ENCODE results near the gene MAP1B. TPM values are rescaled to one million over a fixed set of nuclear protein-coding genes. Genes with fewer than 3 reads are reported as not detected.
A peak's percentile ranks its signal among the peaks of the same experiment; 100 is the strongest.
"Not testable (repeated sequence)": the region's sequence is repeated elsewhere in the genome, so short reads cannot be mapped to it uniquely, and the experiment has no call there.

MAP1B gene
- total RNA-seq, 1 donor from 2014 or later = 182 TPM

DNA sequence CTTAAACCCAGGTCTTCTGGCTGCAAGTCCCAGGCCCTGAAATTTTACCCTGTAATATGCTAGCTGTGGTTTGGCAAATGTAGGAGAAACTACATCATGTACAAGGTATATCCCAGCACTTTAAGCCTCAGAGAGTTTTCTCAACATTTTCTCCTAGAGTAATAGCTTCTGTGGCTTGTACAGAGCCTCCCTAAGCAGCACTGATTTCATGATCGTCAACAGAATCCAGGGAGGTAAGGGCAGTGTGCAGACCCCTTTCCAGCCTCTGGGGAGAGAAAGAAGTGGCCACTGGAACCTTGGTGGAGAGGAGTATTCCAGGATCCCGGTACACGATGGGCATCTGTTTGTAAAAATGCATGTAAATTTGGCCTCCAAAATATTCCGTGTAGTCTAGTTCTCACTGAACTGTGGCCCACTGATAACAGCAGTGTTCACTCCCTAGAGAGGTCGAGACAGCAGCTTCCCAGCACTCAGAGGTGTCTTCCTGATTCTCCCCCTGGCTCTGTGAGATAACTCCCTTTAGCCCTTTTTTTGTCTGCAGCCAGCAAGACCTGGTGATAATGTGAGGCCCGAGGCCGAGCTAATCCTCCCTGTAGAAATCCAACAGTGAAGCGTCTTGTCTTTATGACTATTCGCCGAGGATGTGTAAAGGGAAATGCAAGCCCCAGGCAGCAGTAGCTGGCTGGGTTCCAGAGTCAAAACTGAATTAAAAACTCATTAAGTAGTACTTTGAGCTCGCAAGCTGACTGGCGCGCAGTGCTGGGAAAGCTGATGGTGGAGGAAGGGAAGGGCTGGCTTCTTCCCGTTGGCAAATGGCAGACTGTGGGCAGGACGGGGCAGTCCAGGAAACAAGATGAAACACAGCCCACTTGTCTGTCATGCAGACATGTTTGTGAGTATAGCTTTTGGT, 59.0 kb downstream of the MAP1B start:
- DNase-seq = peak; percentile 87

DNA sequence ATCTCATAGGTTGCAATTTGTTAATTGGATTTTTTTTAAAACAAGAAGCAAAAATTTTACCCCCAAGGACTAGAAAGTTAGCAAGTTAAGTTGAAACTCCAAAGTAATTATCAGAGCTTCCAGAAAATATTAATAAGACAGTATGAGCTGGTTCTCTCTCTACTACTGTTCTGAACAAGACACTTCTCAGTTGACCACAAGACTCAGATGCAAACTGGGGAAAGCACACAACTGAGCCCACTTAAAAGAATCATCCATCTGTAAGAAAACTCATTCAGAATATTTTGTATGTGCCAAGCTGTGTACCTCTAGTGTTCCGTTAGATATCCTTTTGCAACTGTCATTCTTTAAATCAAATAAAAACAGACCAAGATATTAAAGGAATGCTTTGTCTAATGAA, 60.0 kb downstream of the MAP1B start:
- no peak for DNase-seq

DNA sequence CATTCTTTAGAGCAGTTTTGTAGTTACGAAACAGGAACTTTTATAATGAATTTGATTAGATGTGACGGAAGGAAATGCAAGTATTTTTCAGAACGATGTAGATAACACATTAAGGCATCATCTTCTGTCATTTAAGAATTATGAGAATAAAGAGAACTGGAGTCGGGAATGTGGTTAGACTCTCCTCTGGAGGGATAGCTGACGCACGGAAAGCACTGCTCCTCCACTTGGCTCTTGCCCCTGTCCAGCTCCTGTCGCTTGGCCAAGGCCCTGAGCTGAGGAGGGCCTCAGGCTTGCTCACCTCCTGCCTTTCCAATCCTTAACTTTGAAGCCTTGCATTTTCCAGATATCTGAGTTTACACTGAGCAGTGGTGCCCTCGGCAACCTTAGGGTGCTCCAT, 60.5 kb downstream of the MAP1B start:
- DNase-seq = no peak

DNA sequence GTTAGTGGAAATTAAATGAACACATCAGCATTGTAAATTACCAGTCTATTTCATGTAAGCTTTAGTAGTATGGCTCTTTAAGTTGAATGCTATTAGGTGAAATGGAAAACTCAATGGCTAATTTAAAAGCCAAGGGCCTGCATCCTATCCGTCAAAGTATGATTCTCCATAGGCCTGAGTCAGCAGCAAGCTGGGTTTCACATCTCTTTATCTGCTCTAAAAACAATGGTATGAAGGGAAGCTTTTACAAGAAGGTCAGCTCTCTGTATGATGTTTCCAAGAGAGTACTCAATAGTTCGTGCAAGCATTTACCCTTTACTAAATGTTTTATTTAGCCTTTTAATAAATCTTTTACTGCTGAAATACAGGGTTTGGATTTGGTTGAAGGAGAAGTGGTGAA, 62.8 kb downstream of the MAP1B start:
- no peak for DNase-seq

DNA sequence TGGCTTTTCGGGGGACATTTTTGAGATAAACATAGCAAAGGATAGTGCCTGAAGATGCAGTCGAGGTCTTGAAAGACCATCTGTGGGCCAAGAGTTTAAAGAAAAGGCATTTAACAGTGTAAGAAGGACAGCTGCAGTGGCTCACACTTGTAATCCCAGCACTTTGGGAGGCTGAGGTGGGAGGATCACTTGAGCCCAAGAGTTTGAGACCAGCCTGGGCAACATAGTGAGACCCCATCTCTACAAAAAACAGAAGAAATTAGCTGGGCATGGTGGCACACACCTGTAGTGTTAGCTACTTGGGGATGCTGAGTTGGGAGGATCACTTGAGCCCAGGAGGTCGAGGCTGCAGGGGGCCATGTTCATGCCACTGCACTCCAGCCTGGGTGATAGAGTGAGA, 63.9 kb downstream of the MAP1B start:
- DNase-seq = not testable (repeated sequence)

DNA sequence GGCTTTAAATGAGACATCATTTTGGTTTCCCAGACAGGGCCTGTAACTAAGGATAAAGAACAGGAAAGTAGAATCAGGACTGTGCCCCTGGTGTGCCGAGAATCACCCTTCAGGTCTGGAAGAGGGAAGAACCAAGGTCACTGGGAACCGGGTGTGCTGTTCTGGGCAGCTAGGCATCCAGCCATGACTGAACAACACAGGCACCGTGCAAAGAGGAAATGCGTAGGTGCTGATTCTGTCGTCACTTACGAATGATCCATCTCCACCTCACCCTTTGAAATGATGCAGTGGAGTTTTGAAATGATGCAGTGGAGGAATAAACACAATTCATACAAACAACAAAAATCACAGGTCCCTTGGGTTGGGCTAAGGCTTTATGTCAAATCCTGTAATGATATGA, 64.4 kb downstream of the MAP1B start:
- DNase-seq = no peak

DNA sequence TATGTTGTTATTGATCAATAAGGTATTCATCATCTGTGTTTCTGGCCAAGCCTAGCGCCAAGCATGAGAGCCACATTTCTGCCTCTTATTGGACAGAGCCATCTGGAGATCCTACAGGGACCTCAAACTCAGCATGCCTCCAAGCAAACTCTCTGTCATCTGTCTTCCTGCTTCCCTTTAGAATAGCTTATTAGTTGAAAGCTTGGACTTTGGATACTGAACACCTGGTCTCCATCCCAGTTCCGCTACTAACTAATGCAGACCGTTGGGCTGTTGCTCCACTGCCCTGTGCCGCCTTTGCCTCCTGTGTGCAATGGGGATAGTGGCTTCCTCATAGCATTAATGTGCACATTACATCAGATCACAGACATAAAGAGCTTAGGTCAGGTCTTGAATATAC, 65.5 kb downstream of the MAP1B start:
- DNase-seq = no peak

DNA sequence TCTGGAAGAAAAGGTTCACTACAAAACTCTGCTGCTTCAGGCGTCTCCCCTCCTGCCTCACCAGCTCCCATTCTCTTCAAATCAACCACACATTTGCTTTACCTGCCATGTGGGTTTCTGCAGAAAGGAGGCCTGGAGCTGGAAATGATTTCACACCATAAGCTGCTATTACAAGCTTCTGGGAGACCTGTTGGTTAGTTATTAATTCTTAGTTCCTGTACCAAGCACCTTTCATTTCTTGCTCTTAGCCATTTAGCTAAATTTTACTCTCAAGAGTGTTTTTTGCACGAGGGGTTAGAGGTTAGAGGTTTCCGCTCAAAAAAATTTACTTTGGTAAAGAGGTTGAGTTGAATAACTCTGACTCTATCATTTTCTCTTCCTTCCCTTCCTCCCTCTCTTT, 70.3 kb downstream of the MAP1B start:
- no peak for DNase-seq

DNA sequence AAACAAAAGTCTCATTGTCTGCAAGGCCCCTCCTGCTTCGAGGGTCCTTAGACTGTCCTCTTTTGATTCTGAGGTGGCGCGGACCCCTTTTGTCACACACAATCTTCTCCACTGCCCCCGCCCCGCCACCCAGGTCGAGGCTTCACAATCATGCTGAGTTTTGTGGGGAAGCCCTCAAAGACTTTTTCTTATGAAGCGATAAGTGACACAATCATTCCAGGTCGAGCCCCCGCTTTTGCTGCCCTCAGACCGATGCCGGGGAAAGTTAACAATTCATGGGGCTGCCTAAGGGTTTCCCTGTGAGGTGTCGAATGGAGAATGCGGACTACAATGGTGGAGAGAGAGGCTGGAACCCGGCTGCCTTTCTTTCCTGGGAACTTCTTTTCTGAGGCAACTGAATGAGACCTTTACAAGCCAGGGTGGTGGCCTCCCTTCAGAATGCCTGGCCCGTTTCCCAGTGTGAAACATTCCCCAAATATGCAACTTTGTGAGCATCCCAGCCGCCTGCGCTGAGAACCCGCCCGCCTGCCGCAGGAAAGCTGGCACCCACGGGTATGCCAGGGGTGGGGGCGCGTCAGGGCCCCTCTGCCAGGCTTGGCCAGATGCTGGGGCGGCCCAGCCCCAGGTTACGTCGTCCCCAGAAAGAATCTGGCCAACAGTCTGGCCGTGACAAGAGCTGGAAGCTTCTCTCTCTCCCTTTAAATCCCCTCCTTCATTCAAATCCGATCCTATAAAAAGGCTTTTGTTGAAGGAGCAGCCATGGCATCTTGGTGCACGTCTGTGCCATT, 71.9 kb downstream of the MAP1B start:
- DNase-seq = peak; percentile 56

DNA sequence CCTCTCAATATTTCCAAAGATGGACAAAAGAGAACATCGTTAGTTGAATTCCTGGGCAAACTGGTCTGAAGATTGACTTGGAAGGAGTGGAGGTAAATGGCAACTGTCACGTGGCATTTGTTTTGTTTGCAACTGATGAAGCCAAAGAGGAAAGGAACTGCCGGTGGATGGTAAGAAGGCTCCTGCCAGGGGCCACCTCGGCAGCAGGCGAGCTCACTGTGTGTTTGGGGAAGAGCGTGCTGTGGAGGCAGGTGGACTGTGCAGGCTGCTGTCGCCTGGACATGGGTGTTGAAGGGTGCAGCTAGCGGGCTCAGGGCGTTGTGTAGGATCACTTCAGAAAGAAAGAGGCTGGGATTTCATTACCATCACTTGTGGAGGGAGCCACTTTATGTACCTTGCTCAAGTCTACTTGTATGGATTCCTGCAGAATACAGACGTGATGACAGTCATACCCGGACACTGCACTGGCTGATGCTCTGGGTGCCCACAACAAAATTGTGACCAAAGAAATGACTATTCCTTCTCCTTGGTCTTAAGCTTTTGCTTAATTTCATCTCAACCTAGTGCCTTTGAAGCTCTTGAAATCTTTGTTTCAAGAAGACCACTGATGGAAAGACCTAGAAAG, 72.7 kb downstream of the MAP1B start:
- DNase-seq = no peak

DNA sequence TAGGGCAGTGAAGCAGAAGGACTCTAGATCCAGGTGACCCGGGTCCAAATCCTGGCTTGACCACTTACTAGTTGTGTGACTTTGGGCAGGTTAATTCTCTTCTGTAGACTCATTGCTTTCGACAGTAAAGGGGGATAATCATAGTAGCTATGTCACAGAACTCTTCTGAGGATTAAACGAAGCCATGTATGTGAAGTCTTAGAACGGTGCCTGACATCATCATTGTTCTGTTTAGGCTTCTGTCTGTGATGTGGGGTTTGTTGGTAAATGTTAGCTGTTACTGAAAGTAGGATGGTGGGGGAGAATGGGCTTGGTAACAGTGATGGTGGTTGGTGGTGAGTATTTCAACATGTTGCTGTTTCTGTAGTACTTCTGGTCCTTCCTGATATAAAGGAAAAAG, 73.7 kb downstream of the MAP1B start:
- no peak for DNase-seq

DNA sequence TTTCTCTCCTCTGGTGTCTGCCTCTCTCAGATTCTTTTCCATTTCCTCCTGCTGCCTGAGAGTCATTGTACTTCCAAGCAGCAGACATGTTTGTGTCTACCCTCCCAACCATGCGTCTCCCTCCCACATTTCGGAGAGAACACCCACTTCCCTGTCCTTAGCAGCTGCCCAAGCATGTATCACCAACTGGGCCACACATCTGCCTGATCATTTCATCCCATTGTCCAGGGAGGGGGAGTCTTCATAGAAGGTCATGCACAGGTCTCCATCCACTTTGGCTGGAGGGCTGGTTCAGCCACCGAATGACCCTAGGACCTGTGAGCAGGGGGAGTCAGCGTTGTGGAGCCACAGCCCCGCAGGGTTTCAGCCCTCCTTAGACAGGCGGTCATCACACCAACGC, 75.4 kb downstream of the MAP1B start:
- no peak for DNase-seq

DNA sequence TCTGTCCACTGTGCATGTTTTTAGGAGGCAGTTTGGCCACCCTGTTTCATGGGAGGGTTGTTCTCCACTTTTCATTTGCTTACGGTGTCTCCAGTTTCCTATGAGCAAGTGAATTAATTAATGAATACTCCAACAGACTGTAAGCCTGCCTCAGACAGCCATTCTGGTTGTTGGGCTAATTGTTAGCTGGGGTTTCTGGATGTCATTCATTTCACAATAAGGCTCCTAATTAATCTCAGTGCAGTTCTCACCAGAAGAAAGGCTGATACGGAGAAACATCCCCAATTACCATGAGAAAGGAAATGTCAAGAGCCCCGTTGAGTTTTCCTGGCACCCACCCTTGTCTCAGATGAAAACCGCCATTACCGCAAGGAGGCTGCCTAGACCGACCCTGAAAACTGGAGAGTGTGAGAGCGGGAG, 75.8 kb downstream of the MAP1B start:
- DNase-seq = no peak

DNA sequence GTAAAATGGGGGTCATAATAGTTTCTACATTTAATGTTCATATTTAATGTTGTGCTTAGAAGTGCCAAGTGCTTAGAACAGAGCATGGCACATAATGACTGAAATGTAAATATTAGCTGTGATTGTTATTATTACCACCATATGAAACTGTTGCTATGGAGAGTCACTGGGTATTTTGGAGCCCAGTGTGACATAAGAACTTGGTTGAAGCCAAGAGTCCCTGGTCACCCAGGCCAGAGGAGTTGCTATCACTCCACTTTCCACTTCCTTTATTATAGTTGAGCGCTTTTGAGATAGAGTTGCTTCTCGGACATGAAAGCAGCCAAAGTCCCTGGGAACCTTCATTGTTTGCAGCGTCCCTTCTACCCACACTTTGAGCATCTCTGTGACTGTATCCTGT, 77.1 kb downstream of the MAP1B start:
- DNase-seq = no peak

DNA sequence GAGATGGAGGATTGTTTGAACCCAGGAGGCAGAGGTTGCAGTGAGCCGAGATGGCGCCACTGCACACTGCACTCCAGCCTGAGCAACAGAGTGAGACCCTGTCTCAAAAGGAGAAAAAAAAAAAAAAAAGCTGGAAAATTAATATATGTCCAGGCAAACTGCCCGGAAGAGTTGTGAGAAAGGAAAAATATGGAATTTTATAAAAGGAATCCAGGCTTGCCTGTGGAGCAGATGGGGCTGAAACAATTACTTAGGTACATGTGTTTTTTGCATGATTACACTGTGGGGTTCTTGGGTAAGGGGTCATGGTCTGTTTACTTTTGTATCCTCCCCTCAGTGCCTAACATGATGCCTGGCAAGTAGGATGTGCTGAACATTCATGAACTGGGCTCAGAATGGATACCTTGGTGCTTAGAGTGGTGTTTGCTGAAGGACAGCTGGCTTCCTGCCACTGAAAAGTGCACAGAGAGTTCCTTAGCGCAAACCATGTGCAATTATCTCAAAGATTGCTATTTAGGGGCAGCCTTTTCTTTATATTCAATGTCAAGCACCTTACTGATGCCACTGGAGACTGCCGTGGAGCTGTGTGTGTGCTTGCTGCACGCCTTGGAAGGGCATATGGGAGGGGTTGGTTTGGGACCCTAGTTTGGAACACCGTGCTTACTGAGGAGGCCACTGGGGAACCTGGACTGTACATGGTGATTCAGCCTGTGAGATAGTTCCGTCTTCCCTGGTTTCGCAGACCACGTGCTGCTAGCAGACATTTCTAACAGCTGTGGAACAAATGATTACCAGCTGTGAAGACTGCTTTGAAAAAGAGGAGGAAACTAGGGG, 78.4 kb downstream of the MAP1B start:
- no peak for DNase-seq

DNA sequence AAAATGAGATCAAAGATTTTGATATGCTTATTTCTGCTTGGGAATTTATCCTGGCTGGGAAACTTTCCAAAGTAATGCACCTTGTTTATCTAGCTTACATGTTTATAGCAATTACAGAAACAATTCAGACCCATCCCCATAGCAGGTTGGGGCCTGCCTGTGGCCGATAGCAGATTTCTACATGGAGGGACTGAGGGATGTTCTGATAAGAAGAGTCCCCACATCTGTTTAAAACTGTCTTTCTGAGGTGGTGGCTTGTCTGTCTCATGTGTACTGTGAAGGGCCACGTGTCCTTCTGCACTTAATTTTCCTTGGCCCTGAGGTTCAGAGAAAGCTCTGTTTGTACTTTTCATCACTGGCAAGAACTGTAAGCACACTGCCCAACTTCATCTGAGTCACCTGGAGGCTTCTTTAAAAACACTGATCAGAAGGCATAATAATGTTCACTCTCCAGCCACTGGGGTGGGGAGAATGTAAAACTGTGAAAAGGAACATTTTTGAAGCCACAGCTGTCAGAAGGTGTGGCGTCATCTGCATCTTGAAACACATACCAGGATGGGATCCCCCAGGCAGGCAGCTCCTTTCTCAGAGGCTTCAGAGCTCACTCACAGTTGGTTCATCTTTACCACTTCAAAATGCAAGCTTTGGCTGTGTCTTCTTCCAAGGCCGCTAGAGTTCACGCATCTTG, 80.3 kb downstream of the MAP1B start:
- no peak for DNase-seq

DNA sequence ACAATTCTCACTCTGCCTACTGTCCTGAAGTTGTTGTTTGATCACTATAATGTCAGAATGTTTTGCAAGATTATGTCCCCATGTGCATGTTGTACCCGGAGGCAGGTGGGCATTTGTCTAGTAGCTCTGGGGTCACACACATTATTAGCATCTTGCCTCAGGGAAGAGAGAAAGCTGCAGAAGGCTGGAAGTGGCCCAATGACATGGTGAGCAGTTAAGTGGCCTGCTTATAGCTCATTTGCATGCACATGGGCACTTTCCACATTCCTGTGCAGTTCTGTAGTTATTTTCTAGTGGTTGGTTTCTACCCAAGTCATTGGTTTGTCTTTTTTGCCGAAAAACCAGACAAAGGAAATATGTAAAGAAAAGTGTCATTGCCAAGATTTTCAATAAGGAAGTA, 80.9 kb downstream of the MAP1B start:
- DNase-seq = no peak

DNA sequence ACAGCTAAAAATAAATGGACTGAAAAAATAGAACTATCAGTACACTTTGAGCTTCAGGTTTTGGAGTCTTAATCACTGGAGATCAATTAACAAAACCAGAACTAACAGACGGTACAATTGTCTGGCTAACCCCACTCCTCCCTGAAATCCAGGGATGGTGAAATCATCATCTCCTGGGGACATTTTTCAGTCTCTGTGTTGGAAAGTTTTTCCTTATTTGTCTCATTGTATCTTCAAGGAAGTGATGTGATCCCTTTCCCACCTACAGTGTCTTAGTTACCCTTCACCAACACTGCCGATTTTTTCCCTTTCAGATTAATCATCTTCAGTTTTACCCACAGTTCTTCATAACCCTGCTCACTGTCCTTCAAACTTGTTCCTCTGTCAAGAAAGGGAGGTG, 81.9 kb downstream of the MAP1B start:
- peak; percentile 18 for DNase-seq

DNA sequence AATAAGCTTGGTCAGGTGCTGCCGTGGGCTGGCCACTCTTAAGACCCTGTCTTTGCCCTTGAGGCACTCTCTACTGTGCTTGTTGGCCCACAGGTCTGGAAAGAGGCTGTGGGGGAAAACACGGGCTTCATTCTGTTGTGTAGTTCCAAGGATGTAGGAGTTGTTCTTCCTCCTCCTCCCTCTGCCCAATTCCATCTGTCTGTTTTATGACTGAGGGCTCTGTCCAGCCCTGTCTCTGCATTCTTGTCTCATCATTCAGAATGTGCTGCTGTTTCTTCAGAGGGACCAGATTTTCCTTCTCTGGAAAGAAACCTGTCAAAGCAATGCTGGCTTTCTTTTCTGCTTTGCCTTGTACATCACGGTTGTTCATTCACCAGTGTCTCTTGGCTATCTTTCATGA, 84.1 kb downstream of the MAP1B start:
- no peak for DNase-seq

DNA sequence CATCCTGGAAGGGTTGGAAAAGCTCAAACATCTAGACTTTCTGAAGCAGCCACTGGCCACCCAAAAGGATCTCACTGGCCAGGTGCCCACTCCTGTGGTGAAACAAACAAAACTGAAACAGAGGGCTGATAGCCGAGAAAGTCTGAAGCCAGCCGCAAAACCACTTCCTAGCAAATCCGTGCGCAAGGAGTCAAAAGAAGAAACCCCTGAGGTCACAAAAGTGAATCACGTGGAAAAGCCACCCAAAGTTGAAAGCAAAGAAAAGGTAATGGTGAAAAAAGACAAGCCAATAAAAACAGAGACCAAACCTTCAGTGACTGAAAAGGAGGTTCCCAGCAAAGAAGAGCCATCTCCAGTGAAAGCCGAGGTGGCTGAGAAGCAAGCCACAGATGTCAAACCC, 87.6 kb downstream of the MAP1B start:
- no peak for DNase-seq

DNA sequence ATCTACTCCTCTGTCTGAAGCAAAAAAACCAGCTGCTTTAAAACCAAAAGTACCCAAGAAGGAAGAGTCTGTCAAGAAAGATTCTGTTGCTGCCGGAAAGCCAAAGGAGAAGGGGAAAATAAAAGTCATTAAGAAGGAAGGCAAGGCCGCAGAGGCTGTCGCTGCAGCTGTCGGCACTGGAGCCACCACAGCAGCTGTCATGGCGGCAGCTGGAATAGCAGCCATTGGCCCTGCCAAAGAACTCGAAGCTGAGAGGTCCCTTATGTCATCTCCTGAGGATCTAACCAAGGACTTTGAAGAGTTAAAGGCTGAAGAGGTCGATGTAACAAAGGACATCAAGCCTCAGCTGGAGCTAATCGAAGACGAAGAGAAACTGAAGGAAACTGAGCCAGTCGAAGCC, 88.3 kb downstream of the MAP1B start:
- DNase-seq = no peak

DNA sequence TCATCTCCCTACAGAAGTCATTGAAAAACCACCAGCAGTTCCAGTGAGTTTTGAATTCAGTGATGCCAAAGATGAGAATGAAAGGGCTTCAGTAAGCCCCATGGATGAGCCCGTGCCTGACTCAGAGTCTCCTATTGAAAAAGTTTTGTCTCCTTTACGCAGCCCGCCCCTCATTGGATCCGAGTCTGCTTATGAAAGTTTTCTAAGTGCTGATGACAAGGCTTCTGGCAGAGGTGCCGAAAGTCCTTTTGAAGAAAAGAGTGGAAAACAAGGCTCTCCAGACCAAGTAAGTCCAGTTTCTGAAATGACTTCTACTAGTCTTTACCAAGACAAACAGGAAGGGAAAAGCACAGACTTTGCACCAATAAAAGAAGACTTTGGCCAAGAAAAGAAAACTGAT, 90.1 kb downstream of the MAP1B start:
- DNase-seq = no peak

Data from dermis blood vessel endothelial cell (primary cell).